HEK293 (cell line): ENCODE data around the gene HAUS5.
A peak's percentile ranks its signal among the peaks of the same experiment; 100 is the strongest.

Source experiments
- BCL11B ChIP-seq: fragments of 450-650 bp; formaldehyde crosslinking; IDR thresholded peaks from 2 replicates; pipeline ENCODE4 v1.5.1; 2016; ENCODE audit warnings: low read depth, missing biosample characterization, missing genetic modification characterization
- EGR2 ChIP-seq: fragments of 450-650 bp; formaldehyde crosslinking; IDR thresholded peaks from 2 replicates; pipeline ENCODE4 v1.5.1; 2016; ENCODE audit warnings: low read depth, missing biosample characterization, missing genetic modification characterization
- GLI2 ChIP-seq: fragments of 450-650 bp; formaldehyde crosslinking; IDR thresholded peaks from 2 replicates; pipeline ENCODE4; 2017; ENCODE audit warnings: missing biosample characterization, missing genetic modification characterization, low read depth, borderline replicate concordance
- GLIS1 ChIP-seq: fragments of 450-650 bp; formaldehyde crosslinking; IDR thresholded peaks from 2 replicates; pipeline ENCODE4 v1.5.1; 2016; ENCODE audit warnings: missing biosample characterization, missing genetic modification characterization
- GLIS2 ChIP-seq: fragments of 450-650 bp; formaldehyde crosslinking; IDR thresholded peaks from 2 replicates; pipeline ENCODE4 v1.5.1; 2016; ENCODE audit warnings: missing biosample characterization, missing genetic modification characterization
- HIC1 ChIP-seq: fragments of 450-650 bp; formaldehyde crosslinking; IDR thresholded peaks from 2 replicates; pipeline ENCODE4 v1.5.1; 2016; ENCODE audit warnings: missing biosample characterization, missing genetic modification characterization
- IKZF3 ChIP-seq: fragments of 450-650 bp; IDR thresholded peaks from 2 replicates; pipeline ENCODE4 v1.5.0; 2018; ENCODE audit warnings: missing biosample characterization, mild to moderate bottlenecking, missing genetic modification characterization, moderate library complexity
- KLF9 ChIP-seq: fragments of 450-650 bp; formaldehyde crosslinking; IDR thresholded peaks from 2 replicates; pipeline ENCODE4 v1.5.1; 2016; ENCODE audit warnings: missing biosample characterization, missing genetic modification characterization, low read depth
- MZF1 ChIP-seq: fragments of 450-650 bp; formaldehyde crosslinking; IDR thresholded peaks from 2 replicates; pipeline ENCODE4 v1.5.1; 2017; ENCODE audit warnings: missing biosample characterization, missing genetic modification characterization, borderline replicate concordance
- PBX3 ChIP-seq: sonication (generic); formaldehyde crosslinking; IDR thresholded peaks from 2 replicates; pipeline ENCODE4 v1.8.1; 2022; ENCODE audit warnings: mild to moderate bottlenecking, moderate library complexity, missing genetic modification reagents
- SCRT1 ChIP-seq: fragments of 450-650 bp; formaldehyde crosslinking; IDR thresholded peaks from 2 replicates; pipeline ENCODE4 v1.5.1; 2016; ENCODE audit warnings: missing biosample characterization, missing genetic modification characterization, borderline replicate concordance
- ZBTB8A ChIP-seq: fragments of 450-650 bp; formaldehyde crosslinking; IDR thresholded peaks from 2 replicates; pipeline ENCODE4 v1.5.1; 2016; ENCODE audit warnings: missing biosample characterization, missing genetic modification characterization
- ZNF10 ChIP-seq: fragments of 450-650 bp; formaldehyde crosslinking; IDR thresholded peaks from 2 replicates; pipeline ENCODE4 v1.5.1; 2017; ENCODE audit warnings: missing biosample characterization, missing genetic modification characterization
- ZNF112 ChIP-seq: fragments of 450-650 bp; formaldehyde crosslinking; IDR thresholded peaks from 2 replicates; pipeline ENCODE4 v1.5.0; 2017; ENCODE audit warnings: missing biosample characterization, missing genetic modification characterization
- ZNF169 ChIP-seq: fragments of 450-650 bp; formaldehyde crosslinking; IDR thresholded peaks from 2 replicates; pipeline ENCODE4 v1.5.1; 2016; ENCODE audit warnings: missing biosample characterization, missing genetic modification characterization
- ZNF174 ChIP-seq: fragments of 450-650 bp; formaldehyde crosslinking; IDR thresholded peaks from 2 replicates; pipeline ENCODE4 v1.5.0; 2017; ENCODE audit warnings: missing biosample characterization, mild to moderate bottlenecking, missing genetic modification characterization
- ZNF18 ChIP-seq: fragments of 450-650 bp; formaldehyde crosslinking; IDR thresholded peaks from 2 replicates; pipeline ENCODE4 v1.5.1; 2016; ENCODE audit warnings: missing biosample characterization, missing genetic modification characterization
- ZNF221 ChIP-seq: fragments of 450-650 bp; formaldehyde crosslinking; IDR thresholded peaks from 2 replicates; pipeline ENCODE4 v1.5.1; 2017; ENCODE audit warnings: missing biosample characterization, missing genetic modification characterization, borderline replicate concordance
- ZNF223 ChIP-seq: fragments of 450-650 bp; formaldehyde crosslinking; IDR thresholded peaks from 2 replicates; pipeline ENCODE4 v1.5.1; 2016; ENCODE audit warnings: missing biosample characterization, missing genetic modification characterization
- ZNF24 ChIP-seq: fragments of 450-650 bp; formaldehyde crosslinking; IDR thresholded peaks from 2 replicates; pipeline ENCODE4 v1.5.1; 2016; ENCODE audit warnings: missing biosample characterization, missing genetic modification characterization
- ZNF292 ChIP-seq: fragments of 450-650 bp; formaldehyde crosslinking; IDR thresholded peaks from 2 replicates; pipeline ENCODE4 v1.5.1; 2016; ENCODE audit warnings: low read depth, missing biosample characterization, missing genetic modification characterization, borderline replicate concordance
- ZNF394 ChIP-seq: fragments of 450-650 bp; formaldehyde crosslinking; IDR thresholded peaks from 2 replicates; pipeline ENCODE4 v1.5.1; 2016; ENCODE audit warnings: missing biosample characterization, missing genetic modification characterization, mild to moderate bottlenecking, moderate library complexity, borderline replicate concordance
- ZNF426 ChIP-seq: fragments of 450-650 bp; formaldehyde crosslinking; IDR thresholded peaks from 2 replicates; pipeline ENCODE4 v1.5.1; 2017; ENCODE audit warnings: missing biosample characterization, missing genetic modification characterization, mild to moderate bottlenecking, inconsistent platforms, moderate library complexity
- ZNF473 ChIP-seq: fragments of 450-650 bp; formaldehyde crosslinking; IDR thresholded peaks from 2 replicates; pipeline ENCODE4 v1.5.1; 2017; ENCODE audit warnings: missing biosample characterization, missing genetic modification characterization
- ZNF514 ChIP-seq: fragments of 450-650 bp; formaldehyde crosslinking; IDR thresholded peaks from 2 replicates; pipeline ENCODE4 v1.5.1; 2016; ENCODE audit warnings: missing biosample characterization, missing genetic modification characterization
- ZNF549 ChIP-seq: fragments of 450-650 bp; IDR thresholded peaks from 2 replicates; pipeline ENCODE4 v1.5.1; 2018; ENCODE audit warnings: missing biosample characterization, missing genetic modification characterization, mild to moderate bottlenecking, inconsistent platforms, moderate library complexity
- ZNF585B ChIP-seq: fragments of 450-650 bp; formaldehyde crosslinking; IDR thresholded peaks from 2 replicates; pipeline ENCODE4 v1.5.1; 2016; ENCODE audit warnings: missing biosample characterization, missing genetic modification characterization
- ZNF596 ChIP-seq: fragments of 450-650 bp; IDR thresholded peaks from 2 replicates; pipeline ENCODE4 v1.5.0; 2018; ENCODE audit warnings: missing biosample characterization, mild to moderate bottlenecking, missing genetic modification characterization, moderate library complexity
- ZNF664 ChIP-seq: fragments of 450-650 bp; formaldehyde crosslinking; IDR thresholded peaks from 2 replicates; pipeline ENCODE4 v1.5.1; 2016; ENCODE audit warnings: missing biosample characterization, missing genetic modification characterization
- ZNF670 ChIP-seq: fragments of 450-650 bp; formaldehyde crosslinking; IDR thresholded peaks from 2 replicates; pipeline ENCODE4 v1.5.1; 2016; ENCODE audit warnings: missing biosample characterization, missing genetic modification characterization, low read depth
- ZNF785 ChIP-seq: fragments of 450-650 bp; formaldehyde crosslinking; IDR thresholded peaks from 2 replicates; pipeline ENCODE4 v1.5.1; 2016; ENCODE audit warnings: missing biosample characterization, missing genetic modification characterization
- ZNF837 ChIP-seq: fragments of 450-650 bp; formaldehyde crosslinking; IDR thresholded peaks from 2 replicates; pipeline ENCODE4 v1.5.1; 2016; ENCODE audit warnings: missing biosample characterization, missing genetic modification characterization
- ZSCAN18 ChIP-seq: fragments of 450-650 bp; formaldehyde crosslinking; IDR thresholded peaks from 2 replicates; pipeline ENCODE4 v1.5.1; 2016; ENCODE audit warnings: missing biosample characterization, missing genetic modification characterization
- ZSCAN30 ChIP-seq: fragments of 450-650 bp; IDR thresholded peaks from 2 replicates; pipeline ENCODE4 v1.5.1; 2018; ENCODE audit warnings: missing biosample characterization, mild to moderate bottlenecking, missing genetic modification characterization, moderate library complexity
- ZXDB ChIP-seq: fragments of 450-650 bp; formaldehyde crosslinking; IDR thresholded peaks from 2 replicates; pipeline ENCODE4 v1.5.1; 2016; ENCODE audit warnings: missing biosample characterization, missing genetic modification characterization

HAUS5 gene

GRCh38 chr19:35648017-35648961 is 35.8 kb downstream of the HAUS5 start, which contains the start of gene COX6B1 (continued):
- TF ChIP-seq ZNF585B (tag by site-specific recombination) (no peak), SCRT1 (no peak), ZXDB (tag by site-specific recombination) (peak; percentile 85), ZNF664 (no peak), ZNF174 (tag by site-specific recombination) (no peak), BCL11B (tag by site-specific recombination) (no peak), ZNF473 (tag by site-specific recombination) (no peak), ZNF514 (no peak), GLIS2 (tag by site-specific recombination) (peak; percentile 81), ZNF549 (tag by site-specific recombination) (no peak), ZNF785 (tag by site-specific recombination) (no peak), ZNF670 (tag by site-specific recombination) (no peak), GLIS1 (tag by site-specific recombination) (peak; percentile 75; the same call in 1 of the 2 replicates), ZNF292 (tag by site-specific recombination) (no peak), ZNF221 (no peak), ZBTB8A (peak; percentile 46; the same call in 1 of the 2 replicates), ZNF24 (tag by site-specific recombination) (no peak; the same call in 1 of the 2 replicates), ZNF426 (no peak), EGR2 (tag by site-specific recombination) (no peak), ZNF18 (no peak), ZNF596 (tag by site-specific recombination) (no peak), ZNF112 (tag by site-specific recombination) (no peak), ZNF10 (tag by site-specific recombination) (no peak), MZF1 (tag by site-specific recombination) (no peak), KLF9 (0 out of 2 replicates have a peak, but pooled peaks have one; percentile 26), ZSCAN18 (tag by site-specific recombination) (no peak), ZNF169 (tag by site-specific recombination) (no peak), ZNF837 (tag by site-specific recombination) (no peak), PBX3 (CRISPR knock-in tag) (no peak; the same call in 1 of the 2 replicates), ZNF394 (tag by site-specific recombination) (0 out of 2 replicates have a peak, but pooled peaks have one; percentile 8), GLI2 (no peak), ZSCAN30 (no peak), IKZF3 (tag by site-specific recombination) (no peak), HIC1 (no peak), ZNF223 (tag by site-specific recombination) (no peak)
